HCT116 (cell line): ENCODE measurements around the gene MPZL2. TPM values are rescaled to one million over a fixed set of nuclear protein-coding genes. Genes with fewer than 3 reads are reported as not detected.

Source experiments
- ATAC-seq: fragments of 200-7000 bp; cut with Tn5 transposase; 2 replicates; pipeline ENCODE4 v1.9.1; 2020; ENCODE audit warnings: mild to moderate bottlenecking, moderate library complexity
- BruUV-seq: library from RNA; stranded (reverse); fragments of 400-500 nt; replicated peaks from 2 replicates; lab custom pipeline; 2021; lab: Mats Ljungman, UMichigan
- CTCF ChIA-PET: fragments of 300-600 bp; sonication (Branson Sonifier 250); formaldehyde crosslinking; loops from one replicate; lab custom pipeline; 2021; ENCODE audit warnings: antibody characterized with exemption; lab: Charles Lee
- POLR2A ChIA-PET: fragments of 300-600, 350-600 bp; sonication (Branson Sonifier 250); formaldehyde crosslinking; loops from one replicate; lab custom pipeline; 2021; ENCODE audit warnings: antibody characterized with exemption; lab: Charles Lee
- RAD21 ChIA-PET, 2 experiments: fragments of 300-600 bp; sonication (Branson Sonifier 250); formaldehyde crosslinking; loops; one replicate each; lab custom pipeline; 2023; ENCODE audit warnings: low total read pairs in 2 of 2; ENCODE audit not compliant: uncharacterized antibody in 2 of 2, unreplicated experiment in 2 of 2, low non-redundant PET in 1 of 2; lab: Charles Lee
- DNase-seq: peaks from one replicate; pipeline ENCODE4 v3.0.0-alpha.2; 2010; ENCODE audit warnings: low read depth, low spot score
- H2AFZ ChIP-seq: fragments of 200-600 bp; shearing (Covaris generic), sonication (generic); 2 replicates; pipeline ENCODE4 v1.6.1; 2017; ENCODE audit warnings: low read depth, mixed run types, mixed read lengths, antibody characterized with exemption, low read length; ENCODE audit not compliant: poor library complexity, severe bottlenecking
- H3K27ac ChIP-seq: 2 replicates; pipeline ENCODE4 v1.5.1; 2012; ENCODE audit warnings: low read depth, low read length
- H3K27me3 ChIP-seq: fragments of 200-600 bp; sonication (generic); 2 replicates; pipeline ENCODE4 v1.6.1; 2016; ENCODE audit warnings: mixed run types, low read length, mixed read lengths; ENCODE audit not compliant: insufficient read depth
- H3K36me3 ChIP-seq, 2 experiments: fragments of 200-500 bp in 1 of 2; fragments of 200-600 bp in 1 of 2; sonication (Bioruptor generic) in 1 of 2; sonication (generic) in 1 of 2; 2 replicates each; pipeline versions ENCODE4 v1.5.1 to v1.6.1; 2014 to 2016; ENCODE audit warnings: low read length in 2 of 2, inconsistent platforms in 1 of 2, mixed read lengths in 1 of 2, mixed run types in 1 of 2; ENCODE audit not compliant: insufficient read depth in 2 of 2, control insufficient read depth in 1 of 2
- H3K4me1 ChIP-seq, 2 experiments: fragments of 200-600 bp in 1 of 2; sonication (generic) in 1 of 2; 2 replicates each; pipeline versions ENCODE4 v1.5.1 to v1.6.1; 2012 to 2017; ENCODE audit warnings: low read length in 2 of 2, inconsistent platforms in 1 of 2, mild to moderate bottlenecking in 1 of 2, mixed read lengths in 1 of 2, mixed run types in 1 of 2, moderate library complexity in 1 of 2; ENCODE audit not compliant: insufficient read depth in 2 of 2, control insufficient read depth in 1 of 2
- H3K4me2 ChIP-seq: fragments of 200-600 bp; sonication (generic); 2 replicates; pipeline ENCODE4 v1.6.1; 2017; ENCODE audit warnings: mixed run types, low read length, mixed read lengths
- H3K4me3 ChIP-seq, 2 experiments: fragments of 200-600 bp in 1 of 2; sonication (generic) in 1 of 2; replicated peaks in 1 of 2; 2 replicates each; pipeline ENCODE4 v1.5.1; 2011 to 2016; ENCODE audit warnings: low read length in 2 of 2, control low read depth in 1 of 2, low read depth in 1 of 2, mild to moderate bottlenecking in 1 of 2, mixed read lengths in 1 of 2, mixed run types in 1 of 2
- H3K79me2 ChIP-seq: fragments of 200-600 bp; sonication (generic); 2 replicates; pipeline ENCODE4 v1.6.1; 2017; ENCODE audit warnings: mild to moderate bottlenecking, mixed run types, low read length, moderate library complexity, mixed read lengths; ENCODE audit not compliant: insufficient read depth
- H3K9ac ChIP-seq: fragments of 200-600 bp; sonication (generic); 2 replicates; pipeline ENCODE4 v1.6.1; 2016; ENCODE audit warnings: low read length, mixed read lengths
- H3K9me2 ChIP-seq: fragments of 200-600 bp; sonication (generic), shearing (Covaris generic); 2 replicates; pipeline ENCODE4 v1.6.1; 2017; ENCODE audit warnings: mixed run types, mild to moderate bottlenecking, moderate library complexity; ENCODE audit not compliant: insufficient read depth
- H3K9me3 ChIP-seq, 2 experiments: fragments of 200-500 bp in 1 of 2; fragments of 200-600 bp in 1 of 2; sonication (Bioruptor generic) in 1 of 2; sonication (generic) in 1 of 2; 2 replicates each; pipeline ENCODE4 v1.6.1; 2014 to 2017; ENCODE audit warnings: low read length in 2 of 2, mixed read lengths in 2 of 2, inconsistent platforms in 1 of 2, low read depth in 1 of 2, mild to moderate bottlenecking in 1 of 2, mixed run types in 1 of 2, moderate library complexity in 1 of 2; ENCODE audit not compliant: control insufficient read depth in 1 of 2, insufficient read depth in 1 of 2
- H4K20me1 ChIP-seq: fragments of 200-600 bp; sonication (generic), shearing (Covaris generic); 2 replicates; pipeline ENCODE4 v1.6.1; 2017; ENCODE audit warnings: mixed run types, mild to moderate bottlenecking, moderate library complexity; ENCODE audit not compliant: insufficient read depth
- POLR2A ChIP-seq: IDR thresholded peaks from 2 replicates; pipeline ENCODE4 v1.7.0; 2011; ENCODE audit warnings: borderline replicate concordance; ENCODE audit not compliant: insufficient read depth, insufficient read length; ENCODE audit errors: extremely low read depth
- RAD21 ChIP-seq: IDR thresholded peaks from 2 replicates; pipeline ENCODE4 v1.6.1; 2012; ENCODE audit warnings: low read depth, mild to moderate bottlenecking
- SIN3A ChIP-seq: IDR thresholded peaks from 2 replicates; pipeline ENCODE4 v1.6.1; 2012; ENCODE audit warnings: low read depth
- SP1 ChIP-seq: IDR thresholded peaks from 2 replicates; pipeline ENCODE4 v1.6.1; 2012; ENCODE audit warnings: low read depth
- intact Hi-C: fragments of 100-400 bp; cut with micrococcal nuclease; formaldehyde crosslinking; loops from 2 replicates; pipeline ENCODE4 v1.10.0; 2022
- total RNA-seq: library from RNA; stranded (reverse); gene quantifications from one replicate; pipeline ENCODE4 v1.2.1, GENCODE V29; 2021; ENCODE audit not compliant: unreplicated experiment
- TF ChIP-seq, protein P1 (sequence below), 3 experiments: fragments of 200-600 bp in 1 of 3; sonication (generic) in 1 of 3; IDR thresholded peaks in 2 of 3; conservative IDR thresholded peaks in 1 of 3; 2 replicates each; pipeline ENCODE4 v1.5.1; 2012 to 2017; ENCODE audit warnings: low read depth in 2 of 3, low read length in 2 of 3, antibody characterized with exemption in 1 of 3, borderline replicate concordance in 1 of 3, control low read depth in 1 of 3, mild to moderate bottlenecking in 1 of 3, mixed read lengths in 1 of 3, mixed run types in 1 of 3, moderate library complexity in 1 of 3; ENCODE audit not compliant: insufficient read depth in 1 of 3
- TF ChIP-seq, protein P2 (sequence below): IDR thresholded peaks from 2 replicates; pipeline ENCODE4 v1.6.1; 2012

MPZL2 gene
- total RNA-seq, 1 experiment from 2014 or later = 16.8 TPM

DNA sequence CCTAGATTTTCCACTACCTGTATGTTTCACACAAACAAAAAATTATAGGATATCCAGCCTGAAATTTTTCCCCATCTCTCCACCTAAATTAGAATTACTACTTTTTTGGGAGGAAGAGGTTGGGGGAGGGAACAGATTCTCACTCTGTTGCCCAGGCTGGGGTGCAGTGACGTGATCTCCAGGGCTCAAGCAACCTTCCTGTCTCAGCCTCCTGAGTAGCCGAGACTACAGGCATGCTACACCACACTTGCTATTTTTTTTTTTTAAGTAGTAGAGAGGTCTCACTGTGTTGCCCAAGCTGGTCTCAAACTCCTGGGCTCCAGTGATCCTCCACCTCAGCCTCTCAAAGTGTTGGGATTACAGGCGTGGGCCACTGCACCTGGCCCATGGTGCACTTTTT lies 48.8 kb downstream of the MPZL2 start:
- no peaks in the 10 kb centered on the region for H3K79me2 ChIP-seq
- TF ChIP-seq SP1 = no peak
- TF ChIP-seq, protein P1, sequence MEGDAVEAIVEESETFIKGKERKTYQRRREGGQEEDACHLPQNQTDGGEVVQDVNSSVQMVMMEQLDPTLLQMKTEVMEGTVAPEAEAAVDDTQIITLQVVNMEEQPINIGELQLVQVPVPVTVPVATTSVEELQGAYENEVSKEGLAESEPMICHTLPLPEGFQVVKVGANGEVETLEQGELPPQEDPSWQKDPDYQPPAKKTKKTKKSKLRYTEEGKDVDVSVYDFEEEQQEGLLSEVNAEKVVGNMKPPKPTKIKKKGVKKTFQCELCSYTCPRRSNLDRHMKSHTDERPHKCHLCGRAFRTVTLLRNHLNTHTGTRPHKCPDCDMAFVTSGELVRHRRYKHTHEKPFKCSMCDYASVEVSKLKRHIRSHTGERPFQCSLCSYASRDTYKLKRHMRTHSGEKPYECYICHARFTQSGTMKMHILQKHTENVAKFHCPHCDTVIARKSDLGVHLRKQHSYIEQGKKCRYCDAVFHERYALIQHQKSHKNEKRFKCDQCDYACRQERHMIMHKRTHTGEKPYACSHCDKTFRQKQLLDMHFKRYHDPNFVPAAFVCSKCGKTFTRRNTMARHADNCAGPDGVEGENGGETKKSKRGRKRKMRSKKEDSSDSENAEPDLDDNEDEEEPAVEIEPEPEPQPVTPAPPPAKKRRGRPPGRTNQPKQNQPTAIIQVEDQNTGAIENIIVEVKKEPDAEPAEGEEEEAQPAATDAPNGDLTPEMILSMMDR (IDR thresholded peaks at IDR 0.05 in 2 of 3, conservative IDR thresholded peaks at IDR 0.05 in 1 of 3; ENCODE audit: borderline replicate concordance in 1 of 3, insufficient read depth in 1 of 3, low read depth in 2 of 3, low read length in 2 of 3) = no peak
- TF ChIP-seq SIN3A = no peak
- TF ChIP-seq, protein P2, sequence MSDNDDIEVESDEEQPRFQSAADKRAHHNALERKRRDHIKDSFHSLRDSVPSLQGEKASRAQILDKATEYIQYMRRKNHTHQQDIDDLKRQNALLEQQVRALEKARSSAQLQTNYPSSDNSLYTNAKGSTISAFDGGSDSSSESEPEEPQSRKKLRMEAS = no peak
- no peak for TF ChIP-seq POLR2A
- no peak for TF ChIP-seq RAD21
- TF ChIP-seq, all 23 proteins: peak for 0
- intact Hi-C loops = no loop called here
- BruUV-seq = no TSS peak
- Histone ChIP-seq H3K36me3 (no peaks in the 10 kb centered on the region), H3K4me1 (no peaks in the 10 kb centered on the region), H3K4me3 (no peak overlapping the region), H4K20me1 (no peaks in the 10 kb centered on the region), H3K9ac (no peak overlapping the region), H3K4me2 (no peak overlapping the region), H2AFZ (no peak overlapping the region), H3K27ac (no peak overlapping the region), H3K9me2 (no peaks in the 10 kb centered on the region), H3K9me3 (no peaks in the 10 kb centered on the region), H3K27me3 (peaks cover 16% of the 10 kb centered on the region; the same call in 1 of the 2 replicates)
- ChIA-PET RAD21 (no interaction called here), POLR2A (no interaction called here), CTCF (interaction anchor here (1.8 kb wide), 1 partner anchor 17 kb away, joined by 7 read pairs; no protein-coding TSS in a partner anchor)
- DNase-seq (no peak), ATAC-seq (no peak)

DNA sequence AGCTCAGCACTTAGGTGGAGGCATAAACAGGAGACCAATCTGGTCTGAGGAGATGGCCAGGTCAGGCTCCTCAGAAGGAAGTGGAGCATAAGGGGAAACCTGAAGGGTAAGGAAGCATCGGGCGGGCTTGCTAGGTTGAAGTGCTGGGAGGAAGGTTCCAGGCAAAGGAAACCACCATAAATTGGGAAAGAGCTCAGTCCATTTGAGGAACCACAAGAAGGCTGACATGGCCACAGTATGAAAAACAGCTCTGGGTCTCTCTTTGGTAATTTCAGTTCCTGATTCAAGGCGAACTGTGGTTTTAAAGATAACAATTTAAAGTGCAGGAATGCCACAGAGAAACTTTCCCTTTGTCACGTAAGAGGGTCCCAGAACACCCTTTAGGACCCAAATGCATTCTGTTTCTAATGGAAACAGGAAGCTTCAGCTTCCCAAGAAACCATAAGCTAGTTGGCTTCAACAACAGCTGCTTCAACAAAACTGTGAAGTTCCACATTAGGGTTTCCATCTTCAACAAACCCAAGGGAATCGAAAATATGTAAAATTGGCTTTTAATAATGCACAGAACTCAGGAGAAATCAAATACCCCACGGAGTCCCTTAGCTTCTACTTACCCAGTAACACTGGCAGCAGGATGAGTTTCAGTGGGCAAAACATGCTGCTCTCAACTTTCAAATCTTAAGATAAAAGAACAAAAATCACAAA lies 49.7 kb downstream of the MPZL2 start:
- no peak overlapping the region for H3K9ac ChIP-seq
- H2AFZ ChIP-seq = no peak overlapping the region

More for the DNA sequence above, 49.7 kb downstream of the MPZL2 start:
- DNase-seq (no peak), ATAC-seq (no peak)
- no peaks in the 10 kb centered on the region for H3K9me3 ChIP-seq
- H3K36me3 ChIP-seq = no peaks in the 10 kb centered on the region
- POLR2A ChIA-PET = no interaction called here
- no peaks in the 10 kb centered on the region for H3K4me1 ChIP-seq
- no peaks in the 10 kb centered on the region for H3K79me2 ChIP-seq
- no peak overlapping the region for H3K27ac ChIP-seq
- peaks cover 16% of the 10 kb centered on the region; the same call in 1 of the 2 replicates for H3K27me3 ChIP-seq
- no peaks in the 10 kb centered on the region for H3K9me2 ChIP-seq
- intact Hi-C loops = no loop called here
- H3K4me3 ChIP-seq = no peak overlapping the region
- H4K20me1 ChIP-seq = no peaks in the 10 kb centered on the region
- RAD21 ChIA-PET = no interaction called here
- TF ChIP-seq RAD21 = no peak
- TF ChIP-seq, all 23 proteins: peak for 0
- H3K4me2 ChIP-seq = no peak overlapping the region
- CTCF ChIA-PET = interaction anchor here (2.5 kb wide), 1 partner anchor 16 kb away, joined by 10 read pairs; no protein-coding TSS in a partner anchor
- no TSS peak for BruUV-seq
